DOHH2 (cell line): ENCODE measurements around the gene CCDC91.

Source experiments
- H3F3A ChIP-seq: fragments of 200-600 bp; sonication (generic), shearing (Covaris generic); 2 replicates; pipeline ENCODE4 v1.6.0; 2016; ENCODE audit warnings: antibody characterized with exemption, mild to moderate bottlenecking; ENCODE audit not compliant: control insufficient read depth, insufficient read depth
- H3K27ac ChIP-seq: fragments of 200-600 bp; sonication (generic); 2 replicates; pipeline ENCODE4 v1.5.1; 2014; ENCODE audit warnings: low read depth, mild to moderate bottlenecking, low read length, moderate library complexity
- H3K27me3 ChIP-seq: fragments of 200-600 bp; sonication (generic); 2 replicates; pipeline ENCODE4 v1.6.1; 2014; ENCODE audit warnings: mild to moderate bottlenecking, low read length, mixed read lengths; ENCODE audit not compliant: control insufficient read depth
- H3K36me3 ChIP-seq: fragments of 200-600 bp; sonication (generic); 2 replicates; pipeline ENCODE4 v1.6.1; 2014; ENCODE audit warnings: mild to moderate bottlenecking, low read length, moderate library complexity, mixed read lengths; ENCODE audit not compliant: control insufficient read depth
- H3K4me1 ChIP-seq: fragments of 200-600 bp; sonication (generic); 2 replicates; pipeline ENCODE4 v1.6.1; 2014; ENCODE audit warnings: mild to moderate bottlenecking, low read length, mixed read lengths; ENCODE audit not compliant: control insufficient read depth
- H3K4me2 ChIP-seq: fragments of 200-600 bp; sonication (generic); 2 replicates; pipeline ENCODE4 v1.6.0; 2014; ENCODE audit warnings: mild to moderate bottlenecking, low read length, moderate library complexity
- H3K4me3 ChIP-seq: fragments of 200-600 bp; sonication (generic); 2 replicates; pipeline ENCODE4 v1.5.1; 2014; ENCODE audit warnings: mild to moderate bottlenecking, low read length, mixed read lengths
- H3K79me2 ChIP-seq: fragments of 200-600 bp; sonication (generic); 2 replicates; pipeline ENCODE4 v1.6.1; 2014; ENCODE audit warnings: mild to moderate bottlenecking, low read length, mixed read lengths; ENCODE audit not compliant: control insufficient read depth
- H3K9me2 ChIP-seq: fragments of 200-600 bp; sonication (generic); replicated peaks from 2 replicates; pipeline ENCODE4 v1.6.1; 2014; ENCODE audit warnings: mild to moderate bottlenecking, low read length, mixed read lengths; ENCODE audit not compliant: control insufficient read depth
- H3K9me3 ChIP-seq: fragments of 200-600 bp; sonication (generic); 2 replicates; pipeline ENCODE4 v1.6.1; 2014; ENCODE audit warnings: antibody characterized with exemption, low read length, mixed read lengths; ENCODE audit not compliant: control insufficient read depth, insufficient read depth
- H4K20me1 ChIP-seq: fragments of 200-600 bp; sonication (generic); 2 replicates; pipeline ENCODE4 v1.6.0; 2014; ENCODE audit warnings: low read depth, mild to moderate bottlenecking, antibody characterized with exemption, low read length, moderate library complexity; ENCODE audit not compliant: control insufficient read depth, insufficient read depth
- CTCF ChIP-seq: fragments of 200-600 bp; sonication (generic); IDR thresholded peaks from one replicate; pipeline ENCODE4 v1.5.1; 2014; ENCODE audit warnings: antibody characterized with exemption, mild to moderate bottlenecking, low read depth, low read length; ENCODE audit not compliant: poor library complexity, severe bottlenecking
- EZH2phosphoT487 ChIP-seq: fragments of 200-600 bp; sonication (generic); IDR thresholded peaks from 2 replicates; pipeline ENCODE4 v1.6.1; 2017; ENCODE audit warnings: borderline replicate concordance, mild to moderate bottlenecking, antibody characterized with exemption, low read length, moderate library complexity, mixed read lengths

Gene CCDC91

GRCh38 chr12:28161697-28162096 lies 28.6 kb upstream of the CCDC91 start:
- H3K9me3 ChIP-seq, result no peaks in the 10 kb centered on the region

GRCh38 chr12:28162697-28163096 lies 27.6 kb upstream of the CCDC91 start:
- no peaks in the 10 kb centered on the region for H3K9me2 ChIP-seq
- H3K27ac ChIP-seq, result no peak overlapping the region
- H4K20me1 ChIP-seq, result no peaks in the 10 kb centered on the region
- H3K4me1 ChIP-seq, result peaks cover 7% of the 10 kb centered on the region
- H3K79me2 ChIP-seq, result no peaks in the 10 kb centered on the region
- no peak overlapping the region for H3K4me2 ChIP-seq
- no peaks in the 10 kb centered on the region for H3K9me3 ChIP-seq
- no peak for TF ChIP-seq EZH2phosphoT487
- H3F3A ChIP-seq, result no peaks in the 10 kb centered on the region
- no peaks in the 10 kb centered on the region for H3K27me3 ChIP-seq
- no peak overlapping the region for H3K4me3 ChIP-seq
- no peaks in the 10 kb centered on the region for H3K36me3 ChIP-seq

More at GRCh38 chr12:28161697-28162096, 28.6 kb upstream of the CCDC91 start:
- Histone ChIP-seq H3K9me2 (no peaks in the 10 kb centered on the region), H3K27me3 (no peaks in the 10 kb centered on the region), H3F3A (no peaks in the 10 kb centered on the region), H4K20me1 (no peaks in the 10 kb centered on the region), H3K79me2 (no peaks in the 10 kb centered on the region), H3K27ac (no peak overlapping the region), H3K36me3 (no peaks in the 10 kb centered on the region), H3K4me2 (no peak overlapping the region), H3K4me1 (peaks cover 12% of the 10 kb centered on the region), H3K4me3 (no peak overlapping the region)
- TF ChIP-seq CTCF, result no peak
- no peak for TF ChIP-seq EZH2phosphoT487

GRCh38 chr12:28164644-28165275 lies 25.5 kb upstream of the CCDC91 start:
- Histone ChIP-seq H3K4me1 (peaks cover 7% of the 10 kb centered on the region), H3F3A (no peaks in the 10 kb centered on the region)
- TF ChIP-seq EZH2phosphoT487, result no peak
- TF ChIP-seq CTCF, result no peak

DNA sequence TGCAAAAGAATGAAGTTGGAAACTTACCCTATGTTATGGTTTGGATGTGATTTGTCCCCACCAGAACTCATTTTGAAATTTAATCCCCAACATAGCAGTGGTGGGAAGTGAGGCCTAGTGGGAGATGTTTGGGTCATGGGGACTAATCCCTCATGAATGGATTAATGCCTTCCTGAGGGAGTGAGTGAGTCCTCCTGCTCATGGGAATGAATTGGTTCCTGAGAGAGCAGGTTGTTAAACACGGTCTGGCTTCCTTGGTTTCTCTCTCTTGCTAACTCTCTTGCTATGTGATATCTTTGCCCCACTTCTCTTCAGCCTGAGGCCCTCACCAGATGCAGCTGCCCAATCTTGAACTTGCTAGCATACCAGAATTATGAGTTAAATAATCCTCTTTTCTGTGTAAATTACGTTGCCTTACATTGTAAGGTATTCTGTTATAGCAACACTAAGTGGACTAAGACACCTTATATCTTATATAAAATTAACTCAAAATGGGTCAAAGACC lies 22.2 kb upstream of the CCDC91 start:
- Histone ChIP-seq H3K9me2 (no peaks in the 10 kb centered on the region), H3K27ac (no peak overlapping the region), H3K4me1 (no peaks in the 10 kb centered on the region), H3K4me2 (no peak overlapping the region), H3K79me2 (no peaks in the 10 kb centered on the region), H3F3A (no peaks in the 10 kb centered on the region), H3K36me3 (no peaks in the 10 kb centered on the region), H3K27me3 (no peaks in the 10 kb centered on the region), H4K20me1 (no peaks in the 10 kb centered on the region), H3K4me3 (no peak overlapping the region), H3K9me3 (no peaks in the 10 kb centered on the region)
- no peak for TF ChIP-seq EZH2phosphoT487
- TF ChIP-seq CTCF, result no peak

More at GRCh38 chr12:28164644-28165275, 25.5 kb upstream of the CCDC91 start:
- Histone ChIP-seq H3K9me3 (no peaks in the 10 kb centered on the region), H3K27me3 (no peaks in the 10 kb centered on the region), H3K36me3 (no peaks in the 10 kb centered on the region), H4K20me1 (no peaks in the 10 kb centered on the region), H3K79me2 (no peaks in the 10 kb centered on the region), H3K9me2 (no peaks in the 10 kb centered on the region), H3K4me2 (no peak overlapping the region), H3K27ac (no peak overlapping the region), H3K4me3 (no peak overlapping the region)
